Measurements from ENCODE around the gene FSD2.
"Not testable (repeated sequence)": the region's sequence is repeated elsewhere in the genome, so short reads cannot be mapped to it uniquely, and the experiment has no call there.

Gene FSD2

DNA sequence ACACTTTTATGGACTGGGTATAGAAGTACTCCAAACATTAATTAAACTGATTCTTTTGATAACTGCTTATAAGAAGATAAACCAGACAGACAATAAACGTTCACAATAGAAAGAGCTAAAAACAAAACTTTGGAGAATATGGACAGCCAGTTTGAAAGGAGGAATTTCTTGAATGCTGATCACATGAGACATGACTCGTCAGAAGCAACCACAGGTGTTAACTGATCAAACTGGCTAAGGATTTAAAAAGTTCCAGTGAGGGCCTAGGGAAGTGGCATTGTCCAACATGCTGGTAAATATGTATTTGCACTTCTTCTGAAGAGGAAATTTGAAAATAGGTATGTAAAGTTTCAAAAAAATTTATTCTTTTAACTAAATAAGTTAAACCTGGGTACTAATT lies 66.8 kb downstream of the FSD2 start:
- no peak for DNase-seq (ENCODE audit: low read depth)

GRCh38 chr15:82737975-82738374 lies 67.9 kb downstream of the FSD2 start:
- DNase-seq (ENCODE audit: low read depth) = no peak

- DNase-seq (ENCODE audit: low read depth) = no peak
Measured at GRCh38 chr15:82731527-82731926, 74.3 kb downstream of the FSD2 start.

DNA sequence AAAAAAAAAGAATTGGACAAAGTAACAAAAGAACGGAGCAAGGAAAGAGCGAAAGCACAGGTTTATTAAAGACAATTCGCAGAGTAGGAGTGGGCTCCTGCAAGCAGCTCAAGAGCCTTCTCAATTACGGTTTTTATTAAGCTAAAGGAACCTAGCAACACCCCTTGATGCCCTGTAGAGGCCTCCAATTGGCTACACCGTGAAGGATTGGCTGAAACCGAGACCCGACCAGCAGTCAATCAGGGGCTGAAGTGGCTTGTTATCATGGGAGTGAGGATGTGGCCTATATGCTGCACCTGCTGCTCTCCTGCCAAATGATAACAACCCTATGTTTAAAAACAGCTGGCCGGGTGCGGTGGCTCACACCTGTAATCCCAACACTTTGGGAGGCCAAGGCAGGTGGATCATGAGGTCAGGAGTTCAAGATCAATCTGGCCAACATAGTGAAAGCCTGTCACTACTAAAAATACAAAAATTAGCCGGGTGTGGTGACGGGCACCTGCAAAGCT lies 75.8 kb downstream of the FSD2 start:
- no peak for DNase-seq (ENCODE audit: low read depth)

DNA sequence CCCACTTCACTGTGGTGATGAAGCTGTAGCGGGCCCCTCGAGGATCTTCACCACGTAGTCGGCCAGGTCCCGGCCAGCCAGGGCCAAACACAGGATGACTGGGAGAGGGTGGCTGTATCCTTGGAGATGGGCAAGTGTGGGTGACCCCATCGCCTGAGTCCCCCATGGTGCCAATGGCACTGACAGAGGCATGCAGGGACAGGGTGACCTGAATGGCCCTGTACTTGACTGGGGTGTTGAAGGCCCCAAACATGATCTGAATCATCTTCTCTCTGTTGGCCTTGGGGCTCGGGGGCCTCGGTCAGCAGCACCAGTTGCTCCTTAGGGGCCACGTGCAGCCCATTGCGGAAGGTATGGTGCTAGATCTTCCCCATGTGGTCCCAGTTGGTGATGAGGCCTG lies 79.1 kb downstream of the FSD2 start:
- DNase-seq (ENCODE audit: low read depth) = no peak

GRCh38 chr15:82715003-82715402 lies 90.9 kb downstream of the FSD2 start:
- no peak for DNase-seq (ENCODE audit: low read depth)

- DNase-seq (ENCODE audit: low read depth) = no peak
Measured at GRCh38 chr15:82714016-82714415, 91.9 kb downstream of the FSD2 start.

DNA sequence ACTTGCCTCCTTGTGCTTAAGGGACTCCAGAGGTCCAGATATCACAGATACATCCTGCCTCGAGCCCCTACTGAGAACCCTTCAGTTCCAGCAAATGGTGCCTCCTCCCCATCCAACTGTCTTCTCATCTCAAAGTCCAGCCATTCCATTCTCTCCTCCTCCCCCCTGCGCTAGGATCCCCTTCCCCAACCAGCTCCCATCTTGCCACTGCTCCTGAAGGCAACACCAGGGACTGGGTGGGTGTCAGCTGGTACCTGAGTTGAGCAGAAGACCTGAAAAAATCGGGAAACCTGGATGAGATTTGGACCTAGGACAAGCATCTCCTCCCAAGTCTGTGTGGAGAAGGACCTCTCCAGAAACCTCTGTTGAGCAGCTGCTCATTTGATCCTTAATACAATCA lies 93.8 kb downstream of the FSD2 start:
- no peak for DNase-seq (ENCODE audit: low read depth)

GRCh38 chr15:82710926-82711490 lies 94.9 kb downstream of the FSD2 start:
- no peak for DNase-seq (ENCODE audit: low read depth)

DNA sequence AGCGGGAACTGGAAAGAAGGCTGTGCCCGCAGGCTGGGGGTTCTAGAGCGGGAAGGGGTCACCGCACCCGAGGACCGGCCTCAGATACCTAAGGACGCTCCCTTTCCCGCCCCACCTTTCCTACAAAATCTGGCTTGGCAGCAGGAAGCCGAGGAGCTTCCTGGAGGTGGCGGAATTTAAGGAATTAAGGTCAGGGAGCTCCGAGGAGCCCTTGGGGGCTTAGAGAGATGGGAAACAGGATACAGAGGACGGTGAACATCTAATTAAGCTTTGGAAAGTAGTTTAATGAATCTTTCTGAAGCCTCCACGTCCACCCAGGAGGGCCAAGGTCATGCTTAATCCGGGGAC lies 95.7 kb downstream of the FSD2 start:
- DNase-seq (ENCODE audit: low read depth) = no peak

DNA sequence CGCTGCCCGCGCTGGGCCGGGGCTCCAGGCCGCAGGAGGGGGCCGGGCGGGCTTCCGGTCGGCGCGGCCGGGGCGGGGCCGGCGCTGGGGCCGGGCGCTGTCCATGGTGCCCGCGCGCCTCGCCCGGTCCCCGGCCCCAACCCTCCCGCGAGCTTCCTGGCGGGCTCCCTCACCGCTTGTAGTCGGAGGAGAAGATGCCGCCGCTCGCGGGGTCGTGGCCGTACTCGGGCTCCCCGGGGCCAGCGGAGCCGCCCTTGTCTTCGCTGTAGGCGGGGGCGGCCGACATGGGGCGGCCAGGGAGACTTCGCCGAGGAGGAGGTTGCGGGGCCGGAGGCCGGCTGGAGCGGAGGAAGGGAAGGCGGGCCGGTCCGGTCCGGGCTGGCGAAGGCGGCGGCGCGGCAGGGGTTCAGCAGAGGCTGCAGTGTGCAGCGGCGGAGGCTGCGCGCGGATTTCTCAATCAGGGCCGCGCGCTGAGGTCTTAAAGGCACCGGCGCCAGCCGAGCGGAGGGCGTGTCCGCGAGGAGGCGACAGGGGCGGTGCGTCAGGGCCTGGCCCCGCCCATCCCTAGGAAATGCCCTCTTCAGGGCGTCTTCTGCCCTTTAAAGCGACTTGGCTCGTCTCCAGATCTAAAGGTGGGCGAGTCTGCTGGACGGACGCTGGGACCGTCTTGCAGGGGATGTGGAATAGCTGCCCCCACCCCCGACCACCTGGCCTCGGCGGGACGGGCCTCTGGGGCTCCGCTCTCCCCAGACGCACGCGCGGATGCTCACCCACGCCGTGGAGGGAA lies 96.3 kb downstream of the FSD2 start, which contains the start of gene AP3B2:
TSS of gene AP3B2 (minus strand) at position 455 of the 787 bp plus-strand sequence. CDS start at position 286, 169 bp downstream.
- peak; percentile 32 for DNase-seq (ENCODE audit: low read depth)

- no peak for DNase-seq (ENCODE audit: low read depth)
Measured at GRCh38 chr15:82709081-82709420, 96.8 kb downstream of the FSD2 start.

DNA sequence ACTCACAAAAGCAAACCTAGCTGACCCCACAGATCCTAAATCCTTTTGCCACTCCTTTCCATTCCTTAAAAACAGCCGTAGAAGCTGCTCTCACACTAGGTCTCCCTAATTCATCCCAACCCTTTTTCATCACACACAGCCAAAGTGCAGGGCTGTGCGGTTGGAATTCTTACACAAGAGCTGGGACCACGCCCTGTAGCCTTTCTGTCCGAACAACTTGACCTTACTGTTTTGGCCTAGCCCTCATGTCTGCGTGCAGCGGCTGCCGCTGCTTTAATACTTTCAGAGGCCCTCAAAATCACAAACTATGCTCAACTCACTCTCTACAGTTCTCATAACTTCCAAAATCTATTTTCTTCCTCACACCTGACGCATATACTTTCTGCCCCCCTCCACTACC lies 100.0 kb downstream of the FSD2 start:
- DNase-seq (ENCODE audit: low read depth) = not testable (repeated sequence)
